Mesothelial cell of epicardium (in vitro differentiated cells): ENCODE data around the gene CHRM4. TPM values are rescaled to one million over a fixed set of nuclear protein-coding genes. Genes with fewer than 3 reads are reported as not detected.

Source experiments
- DNase-seq, 2 experiments: peaks; one replicate each; pipeline ENCODE4 v3.0.0; 2021; ENCODE audit warnings: low spot score in 2 of 2; ENCODE audit not compliant: unreplicated experiment in 2 of 2
- H3K27ac Mint-ChIP-seq: 2 replicates; pipeline ENCODE4 v1.8.0; 2021; ENCODE audit warnings: mixed read lengths
- H3K27me3 Mint-ChIP-seq: 2 replicates; pipeline ENCODE4 v1.8.0; 2021; ENCODE audit warnings: low read depth, mixed read lengths
- H3K36me3 Mint-ChIP-seq: 2 replicates; pipeline ENCODE4 v1.8.0; 2021; ENCODE audit warnings: mixed read lengths
- H3K4me1 Mint-ChIP-seq: 2 replicates; pipeline ENCODE4 v1.8.0; 2021; ENCODE audit warnings: mixed read lengths
- H3K4me3 Mint-ChIP-seq: 2 replicates; pipeline ENCODE4 v1.8.0; 2021; ENCODE audit warnings: mild to moderate bottlenecking, moderate library complexity, mixed read lengths
- H3K9me3 Mint-ChIP-seq: 2 replicates; pipeline ENCODE4 v1.8.0; 2021; ENCODE audit warnings: mixed read lengths
- CTCF ChIP-seq: fragments of 200-600 bp; sonication (generic); IDR thresholded peaks from one replicate; pipeline ENCODE4 v1.5.0; 2021; ENCODE audit warnings: antibody characterized with exemption; ENCODE audit not compliant: unreplicated experiment
- microRNA-seq: library from miRNA; unstranded; fragments of <30 nt; microRNA quantifications from one replicate; pipeline ENCODE4 v1.2.0, GENCODE V29; 2021; ENCODE audit warnings: inconsistent platforms, mixed read lengths
- total RNA-seq: library from RNA; stranded (reverse); gene quantifications from 3 replicates; pipeline ENCODE4 v1.2.1, GENCODE V29; 2021

The CHRM4 gene
- total RNA-seq, 1 donor from 2014 or later = 0.42 TPM

- peaks cover 25% of the 10 kb centered on the region for H3K4me1 Mint-ChIP-seq
- H3K27me3 Mint-ChIP-seq = peaks cover 37% of the 10 kb centered on the region
- no peak overlapping the region for H3K4me3 Mint-ChIP-seq
- TF ChIP-seq CTCF = no peak
- no peak overlapping the region for H3K27ac Mint-ChIP-seq
- no peaks in the 10 kb centered on the region for H3K9me3 Mint-ChIP-seq
- DNase-seq = no peak
- no peaks in the 10 kb centered on the region for H3K36me3 Mint-ChIP-seq
These were observed 54.9 kb downstream of the CHRM4 start for GRCh38 chr11:46336563-46337180.

- no peak for TF ChIP-seq CTCF
- Mint-ChIP-seq H3K9me3 (no peaks in the 10 kb centered on the region), H3K27ac (no peak overlapping the region), H3K27me3 (peaks cover 43% of the 10 kb centered on the region), H3K4me1 (peaks cover 25% of the 10 kb centered on the region), H3K4me3 (no peak overlapping the region), H3K36me3 (no peaks in the 10 kb centered on the region)
- no peak for DNase-seq
These were observed 55.5 kb downstream of the CHRM4 start for GRCh38 chr11:46335890-46336562.

- Mint-ChIP-seq H3K27me3 (peaks cover 51% of the 10 kb centered on the region), H3K4me1 (peaks cover 33% of the 10 kb centered on the region), H3K4me3 (no peak overlapping the region), H3K27ac (no peak overlapping the region), H3K36me3 (no peaks in the 10 kb centered on the region), H3K9me3 (no peaks in the 10 kb centered on the region)
- DNase-seq = no peak
- no peak for TF ChIP-seq CTCF
These were observed 56.3 kb downstream of the CHRM4 start for GRCh38 chr11:46335271-46335670.

- no peak for TF ChIP-seq CTCF
- H3K4me1 Mint-ChIP-seq = peaks cover 30% of the 10 kb centered on the region
- no peak for DNase-seq
- no peaks in the 10 kb centered on the region for H3K36me3 Mint-ChIP-seq
- H3K4me3 Mint-ChIP-seq = no peak overlapping the region
- H3K27ac Mint-ChIP-seq = no peak overlapping the region
- H3K27me3 Mint-ChIP-seq = peaks cover 60% of the 10 kb centered on the region
- H3K9me3 Mint-ChIP-seq = no peaks in the 10 kb centered on the region
These were observed 57.4 kb downstream of the CHRM4 start for GRCh38 chr11:46334211-46334610.

Small RNA genes lying within 50 kb of the gene (microRNA-seq; reads per million reads assigned to microRNA genes)
- not detected for gene MIR4688

Other genes starting within 250 kb of the CHRM4 start
- gene CREB3L1, start 114.1 kb downstream of the CHRM4 start, total RNA-seq = 34.5 to 43.0 TPM (median 36.3 TPM) in 3 replicates
- 46.3 to 50.6 TPM (median 46.5 TPM) in 3 replicates for gene DGKZ, start 44.3 kb downstream of the CHRM4 start, total RNA-seq
- gene MDK, start 10.1 kb downstream of the CHRM4 start, total RNA-seq = 1,547 to 1,604 TPM (median 1,586 TPM) in 3 replicates
- gene AMBRA1, start 202.2 kb upstream of the CHRM4 start, total RNA-seq = 48.4 to 48.9 TPM (median 48.8 TPM) in 3 replicates
- 5.4 to 6.3 TPM (median 6.0 TPM) in 3 replicates for gene HARBI1, start 225.5 kb upstream of the CHRM4 start, total RNA-seq
- gene ATG13, start 225.8 kb upstream of the CHRM4 start, total RNA-seq = 67.4 to 68.4 TPM (median 67.8 TPM) in 3 replicates